Upper lobe of left lung (tissue), 4 donors: Measurements from ENCODE around the gene SRGAP2C.
"Not testable (repeated sequence)": the region's sequence is repeated elsewhere in the genome, so short reads cannot be mapped to it uniquely, and the experiment has no call there.

ENCODE experiments used
- EP300 ChIP-seq, 4 donors: sonication (generic); formaldehyde crosslinking; IDR thresholded peaks; one replicate each; pipeline ENCODE4 v1.5.1; 2017; ENCODE audit warnings: antibody characterized with exemption in 4 of 4, control low read depth in 2 of 4
- POLR2A ChIP-seq, 4 donors: fragments of 450-650 bp; IDR thresholded peaks; one replicate each; pipeline ENCODE4 v1.5.1; 2016 to 2017; ENCODE audit warnings: antibody characterized with exemption in 4 of 4, mild to moderate bottlenecking in 2 of 4
- POLR2AphosphoS5 ChIP-seq, 2 donors: sonication (generic); formaldehyde crosslinking; IDR thresholded peaks; one replicate each; pipeline ENCODE4 v1.5.1; 2017; ENCODE audit warnings: antibody characterized with exemption in 2 of 2
- TF ChIP-seq, protein P1 (sequence below), 6 experiments: fragments of 450-650 bp in 4 of 6; fragments of 200-600 bp in 2 of 6; sonication (generic) in 2 of 6; IDR thresholded peaks; one replicate each; pipeline ENCODE4 v1.5.1; 2016 to 2019; ENCODE audit warnings: antibody characterized with exemption in 6 of 6

DNA sequence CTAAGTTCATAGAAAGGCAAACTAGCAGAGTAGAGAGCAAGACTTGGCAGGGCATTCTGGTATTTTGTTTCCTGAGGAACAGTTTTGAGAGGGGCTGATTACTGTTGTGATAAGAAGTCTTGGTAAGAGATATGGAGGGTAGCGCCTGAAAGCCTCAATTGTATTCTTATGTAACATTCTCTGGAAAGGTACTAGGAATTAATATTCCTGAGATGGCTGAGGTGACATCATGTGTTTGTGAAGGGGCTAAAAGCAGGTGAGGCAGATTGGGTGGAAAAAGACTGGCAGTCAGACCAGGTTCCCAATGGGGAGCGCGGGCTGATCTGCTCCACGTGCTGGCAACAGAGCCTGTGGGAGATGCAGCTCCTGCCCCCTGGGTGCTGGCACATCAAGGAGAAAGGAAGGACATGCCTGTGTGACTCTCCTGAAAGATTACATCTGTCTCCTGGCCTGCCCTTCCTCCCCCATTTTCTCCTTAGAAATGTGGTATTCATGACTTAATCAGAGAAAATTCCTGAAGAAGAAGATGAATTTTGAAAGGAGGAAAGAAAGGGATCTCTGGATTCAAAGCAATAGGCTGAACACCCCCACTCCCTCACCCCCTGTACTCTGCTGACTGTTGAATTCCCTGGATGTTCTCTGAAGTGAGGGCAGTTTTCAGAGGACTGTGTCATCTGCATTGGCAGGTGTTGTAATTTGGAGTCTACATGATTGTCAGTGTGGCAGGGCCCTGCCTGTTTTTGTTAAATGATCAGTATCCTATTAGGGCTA lies 94.2 kb downstream of the SRGAP2C start:
- not testable (repeated sequence) for TF ChIP-seq POLR2AphosphoS5, POLR2A, EP300 (IDR thresholded peaks at IDR 0.05)
- TF ChIP-seq, protein P1, sequence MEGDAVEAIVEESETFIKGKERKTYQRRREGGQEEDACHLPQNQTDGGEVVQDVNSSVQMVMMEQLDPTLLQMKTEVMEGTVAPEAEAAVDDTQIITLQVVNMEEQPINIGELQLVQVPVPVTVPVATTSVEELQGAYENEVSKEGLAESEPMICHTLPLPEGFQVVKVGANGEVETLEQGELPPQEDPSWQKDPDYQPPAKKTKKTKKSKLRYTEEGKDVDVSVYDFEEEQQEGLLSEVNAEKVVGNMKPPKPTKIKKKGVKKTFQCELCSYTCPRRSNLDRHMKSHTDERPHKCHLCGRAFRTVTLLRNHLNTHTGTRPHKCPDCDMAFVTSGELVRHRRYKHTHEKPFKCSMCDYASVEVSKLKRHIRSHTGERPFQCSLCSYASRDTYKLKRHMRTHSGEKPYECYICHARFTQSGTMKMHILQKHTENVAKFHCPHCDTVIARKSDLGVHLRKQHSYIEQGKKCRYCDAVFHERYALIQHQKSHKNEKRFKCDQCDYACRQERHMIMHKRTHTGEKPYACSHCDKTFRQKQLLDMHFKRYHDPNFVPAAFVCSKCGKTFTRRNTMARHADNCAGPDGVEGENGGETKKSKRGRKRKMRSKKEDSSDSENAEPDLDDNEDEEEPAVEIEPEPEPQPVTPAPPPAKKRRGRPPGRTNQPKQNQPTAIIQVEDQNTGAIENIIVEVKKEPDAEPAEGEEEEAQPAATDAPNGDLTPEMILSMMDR (IDR thresholded peaks at IDR 0.05) = not testable (repeated sequence)
